PC-3 (cell line): ENCODE measurements around the gene ACTRT1. TPM values are rescaled to one million over a fixed set of nuclear protein-coding genes. Genes with fewer than 3 reads are reported as not detected.

ENCODE experiments used
- ATAC-seq: fragments of 200-7000 bp; cut with Tn5 transposase; 2 replicates; pipeline ENCODE4 v1.9.1; 2020; ENCODE audit warnings: mild to moderate bottlenecking, moderate library complexity
- BruUV-seq: library from RNA; stranded (reverse); fragments of 400-500 nt; replicated peaks from 2 replicates; lab custom pipeline; 2021; lab: Mats Ljungman, UMichigan
- CTCF ChIA-PET: fragments of 300-600 bp; sonication (Branson Sonifier 250); formaldehyde crosslinking; loops from one replicate; lab custom pipeline; 2022; ENCODE audit warnings: antibody characterized with exemption; lab: Charles Lee
- POLR2A ChIA-PET: fragments of 300-600 bp; sonication (Branson Sonifier 250); formaldehyde crosslinking; loops from one replicate; lab custom pipeline; 2022; ENCODE audit warnings: antibody characterized with exemption; ENCODE audit not compliant: unreplicated experiment; lab: Charles Lee
- DNase-seq: peaks from one replicate; pipeline ENCODE4 v3.0.0-alpha.2; 2015
- H2AFZ ChIP-seq: fragments of 300-600 bp; sonication (generic); 2 replicates; pipeline ENCODE4 v1.6.0; 2016; ENCODE audit warnings: antibody characterized with exemption, low read length
- H3F3A ChIP-seq: fragments of 300-600 bp; sonication (generic); one replicate; pipeline ENCODE4 v1.6.0; 2017; ENCODE audit warnings: antibody characterized with exemption, low read length, control low read depth, mild to moderate bottlenecking; ENCODE audit not compliant: unreplicated experiment
- H3K27ac ChIP-seq: fragments of 300-600 bp; sonication (generic); 2 replicates; pipeline ENCODE4 v1.5.1; 2016; ENCODE audit warnings: mild to moderate bottlenecking, low read length
- H3K27me3 ChIP-seq: fragments of 300-600 bp; sonication (generic); 2 replicates; pipeline ENCODE4 v1.6.1; 2016; ENCODE audit warnings: low read length, mixed read lengths
- H3K36me3 ChIP-seq: fragments of 300-600 bp; sonication (generic); 2 replicates; pipeline ENCODE4 v1.6.1; 2016; ENCODE audit warnings: low read depth, mixed run types, low read length, mixed read lengths
- H3K4me1 ChIP-seq: fragments of 300-600 bp; sonication (generic); 2 replicates; pipeline ENCODE4 v1.5.1; 2016; ENCODE audit warnings: low read length; ENCODE audit not compliant: insufficient read depth
- H3K4me2 ChIP-seq: fragments of 300-600 bp; sonication (generic); 2 replicates; pipeline ENCODE4 v1.6.0; 2016; ENCODE audit warnings: low read length
- H3K4me3 ChIP-seq: fragments of 300-600 bp; sonication (generic); 2 replicates; pipeline ENCODE4 v1.5.1; 2016; ENCODE audit warnings: mild to moderate bottlenecking, low read length, mixed read lengths
- H3K79me2 ChIP-seq: fragments of 300-600 bp; sonication (generic); 2 replicates; pipeline ENCODE4 v1.6.1; 2017; ENCODE audit warnings: low read length, mixed read lengths
- H3K9ac ChIP-seq: fragments of 300-600 bp; sonication (generic); 2 replicates; pipeline ENCODE4 v1.6.0; 2016; ENCODE audit warnings: mild to moderate bottlenecking, low read length
- H3K9me2 ChIP-seq: fragments of 300-600 bp; sonication (generic); replicated peaks from 2 replicates; pipeline ENCODE4 v1.6.1; 2016; ENCODE audit warnings: mixed run types, low read length, mixed read lengths
- H3K9me3 ChIP-seq: fragments of 300-600 bp; sonication (generic); 2 replicates; pipeline ENCODE4 v1.6.1; 2016; ENCODE audit warnings: low read length, mixed read lengths
- H4K20me1 ChIP-seq: fragments of 300-600 bp; sonication (generic); 2 replicates; pipeline ENCODE4 v1.6.1; 2016; ENCODE audit warnings: low read length, mixed read lengths
- EZH2 ChIP-seq: fragments of 300-600 bp; sonication (generic); IDR thresholded peaks from one replicate; pipeline ENCODE4 v1.6.1; 2017; ENCODE audit warnings: antibody characterized with exemption, mild to moderate bottlenecking, low read length; ENCODE audit not compliant: unreplicated experiment
- EZH2phosphoT487 ChIP-seq: fragments of 300-600 bp; sonication (generic); IDR thresholded peaks from 2 replicates; pipeline ENCODE4 v1.6.1; 2018; ENCODE audit warnings: mild to moderate bottlenecking, antibody characterized with exemption, low read length, borderline replicate concordance
- intact Hi-C: fragments of 100-400 bp; cut with micrococcal nuclease; formaldehyde crosslinking; loops from 2 replicates; pipeline ENCODE4 v1.9.0; 2023
- total RNA-seq: library from RNA; depleted of rRNA; stranded (reverse); fragments of >200 nt; gene quantifications from 2 replicates; pipeline ENCODE4 v1.2.3, GENCODE V29; 2014
- TF ChIP-seq, protein P1 (sequence below): fragments of 300-600 bp; sonication (generic); conservative IDR thresholded peaks from 2 replicates; pipeline ENCODE4 v1.5.1; 2017; ENCODE audit warnings: antibody characterized with exemption, low read depth, mild to moderate bottlenecking, low read length

ACTRT1 gene
- total RNA-seq, 1 experiment from 2014 or later: not detected

DNA sequence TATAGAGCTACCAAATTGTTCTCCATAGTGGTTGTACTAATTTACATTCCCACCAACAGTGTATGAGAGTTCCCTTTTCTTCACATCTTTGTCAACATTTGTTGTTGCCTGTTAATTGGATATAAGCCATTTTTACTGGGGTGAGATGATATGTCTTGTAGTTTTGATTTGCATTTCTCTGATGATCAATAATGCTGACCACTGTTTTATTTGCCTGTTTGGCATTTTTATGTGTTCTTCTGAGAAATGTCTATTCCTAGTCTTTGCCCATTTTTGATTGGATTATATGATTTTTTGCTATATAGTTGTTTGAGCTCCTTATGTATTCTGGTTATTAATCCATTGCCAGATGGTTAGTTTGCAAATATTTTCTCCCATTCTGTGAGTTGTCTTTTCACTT, 44.3 kb downstream of the ACTRT1 start:
- POLR2A ChIA-PET: no interaction called here

More for the DNA sequence above, 44.3 kb downstream of the ACTRT1 start:
- no peaks in the 10 kb centered on the region for H3K36me3 ChIP-seq
- no peak for DNase-seq
- H3K9me2 ChIP-seq: no peaks in the 10 kb centered on the region
- no peaks in the 10 kb centered on the region for H3K4me1 ChIP-seq
- BruUV-seq: no TSS peak
- H3K4me2 ChIP-seq: no peak overlapping the region
- no peaks in the 10 kb centered on the region for H3K27me3 ChIP-seq
- no peak overlapping the region for H3K27ac ChIP-seq
- no peaks in the 10 kb centered on the region for H3K9me3 ChIP-seq
- H3K4me3 ChIP-seq: no peak overlapping the region
- no peaks in the 10 kb centered on the region for H3F3A ChIP-seq
- no peaks in the 10 kb centered on the region for H3K79me2 ChIP-seq
- H4K20me1 ChIP-seq: no peaks in the 10 kb centered on the region
- H2AFZ ChIP-seq: no peak overlapping the region
- intact Hi-C loops: no loop called here
- no peak for ATAC-seq
- no peak overlapping the region for H3K9ac ChIP-seq
- CTCF ChIA-PET: no interaction called here
- TF ChIP-seq EZH2phosphoT487 (no peak), EZH2 (no peak)
- TF ChIP-seq, protein P1, sequence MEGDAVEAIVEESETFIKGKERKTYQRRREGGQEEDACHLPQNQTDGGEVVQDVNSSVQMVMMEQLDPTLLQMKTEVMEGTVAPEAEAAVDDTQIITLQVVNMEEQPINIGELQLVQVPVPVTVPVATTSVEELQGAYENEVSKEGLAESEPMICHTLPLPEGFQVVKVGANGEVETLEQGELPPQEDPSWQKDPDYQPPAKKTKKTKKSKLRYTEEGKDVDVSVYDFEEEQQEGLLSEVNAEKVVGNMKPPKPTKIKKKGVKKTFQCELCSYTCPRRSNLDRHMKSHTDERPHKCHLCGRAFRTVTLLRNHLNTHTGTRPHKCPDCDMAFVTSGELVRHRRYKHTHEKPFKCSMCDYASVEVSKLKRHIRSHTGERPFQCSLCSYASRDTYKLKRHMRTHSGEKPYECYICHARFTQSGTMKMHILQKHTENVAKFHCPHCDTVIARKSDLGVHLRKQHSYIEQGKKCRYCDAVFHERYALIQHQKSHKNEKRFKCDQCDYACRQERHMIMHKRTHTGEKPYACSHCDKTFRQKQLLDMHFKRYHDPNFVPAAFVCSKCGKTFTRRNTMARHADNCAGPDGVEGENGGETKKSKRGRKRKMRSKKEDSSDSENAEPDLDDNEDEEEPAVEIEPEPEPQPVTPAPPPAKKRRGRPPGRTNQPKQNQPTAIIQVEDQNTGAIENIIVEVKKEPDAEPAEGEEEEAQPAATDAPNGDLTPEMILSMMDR: no peak
